ENCODE measurements around the gene ABHD8.
A peak's percentile ranks its signal among the peaks of the same experiment; 100 is the strongest.

ABHD8 gene

GRCh38 chr19:17337675-17338432 is 34.6 kb upstream of the ABHD8 start:
- Mint-ChIP-seq H3K9me3 (no peaks in the 10 kb centered on the region), H3K4me3 (peak overlapping the region; percentile 95), H3K36me3 (ENCODE audit: low read depth) (peaks cover 53% of the 10 kb centered on the region), H3K4me1 (ENCODE audit: low read depth) (peaks cover 43% of the 10 kb centered on the region), H3K27ac (peak overlapping the region; percentile 98), H3K27me3 (no peaks in the 10 kb centered on the region)
- DNase-seq, result no peak

- peaks cover 46% of the 10 kb centered on the region for H3K4me1 Mint-ChIP-seq (ENCODE audit: low read depth)
- H3K36me3 Mint-ChIP-seq (ENCODE audit: low read depth), result peaks cover 47% of the 10 kb centered on the region
- H3K4me3 Mint-ChIP-seq, result peak within 1 kb of the TSS; percentile 95
- H3K27me3 Mint-ChIP-seq, result no peaks in the 10 kb centered on the region
- DNase-seq, result peak; percentile 94
- H3K27ac Mint-ChIP-seq, result peak within 1 kb of the TSS; percentile 98
- no peaks in the 10 kb centered on the region for H3K9me3 Mint-ChIP-seq
These were observed 33.8 kb upstream of the ABHD8 start, which contains the start of gene GTPBP3 for GRCh38 chr19:17336872-17337674. TSS of gene GTPBP3 (plus strand) at chr19:17337553. CDS start at chr19:17337612, 59 bp downstream.

GRCh38 chr19:17335575-17335974 is 32.4 kb upstream of the ABHD8 start:
- DNase-seq, result no peak
- Mint-ChIP-seq H3K4me1 (ENCODE audit: low read depth) (peaks cover 46% of the 10 kb centered on the region), H3K36me3 (ENCODE audit: low read depth) (peaks cover 36% of the 10 kb centered on the region), H3K4me3 (peak overlapping the region; percentile 95), H3K9me3 (no peaks in the 10 kb centered on the region), H3K27me3 (no peaks in the 10 kb centered on the region), H3K27ac (no peak overlapping the region)

- peak within 1 kb of the TSS; percentile 95 for H3K4me3 Mint-ChIP-seq
- H3K27me3 Mint-ChIP-seq, result no peaks in the 10 kb centered on the region
- DNase-seq, result peak; percentile 97
- peaks cover 50% of the 10 kb centered on the region for H3K4me1 Mint-ChIP-seq (ENCODE audit: low read depth)
- no peaks in the 10 kb centered on the region for H3K9me3 Mint-ChIP-seq
- H3K27ac Mint-ChIP-seq, result peak within 1 kb of the TSS; percentile 84
- peaks cover 32% of the 10 kb centered on the region for H3K36me3 Mint-ChIP-seq (ENCODE audit: low read depth)
These were observed 31.5 kb upstream of the ABHD8 start, which contains the start of gene ANO8 for GRCh38 chr19:17334414-17335409. TSS of gene ANO8 (minus strand) at chr19:17334855. CDS start at chr19:17334670, 185 bp downstream.

- Mint-ChIP-seq H3K36me3 (ENCODE audit: low read depth) (peaks cover 24% of the 10 kb centered on the region), H3K27ac (peak overlapping the region; percentile 84), H3K4me1 (ENCODE audit: low read depth) (peaks cover 49% of the 10 kb centered on the region), H3K27me3 (no peaks in the 10 kb centered on the region), H3K9me3 (no peaks in the 10 kb centered on the region), H3K4me3 (peak overlapping the region; percentile 81)
- DNase-seq, result peak; percentile 81
These were observed 30.6 kb upstream of the ABHD8 start for GRCh38 chr19:17333611-17334413.

GRCh38 chr19:17332677-17333581 is 29.7 kb upstream of the ABHD8 start:
- no peaks in the 10 kb centered on the region for H3K9me3 Mint-ChIP-seq
- peak overlapping the region; percentile 38 for H3K4me3 Mint-ChIP-seq
- H3K27ac Mint-ChIP-seq, result no peak overlapping the region
- H3K36me3 Mint-ChIP-seq (ENCODE audit: low read depth), result peaks cover 15% of the 10 kb centered on the region
- no peak for DNase-seq
- H3K4me1 Mint-ChIP-seq (ENCODE audit: low read depth), result peaks cover 41% of the 10 kb centered on the region
- H3K27me3 Mint-ChIP-seq, result no peaks in the 10 kb centered on the region

GRCh38 chr19:17332360-17332676 is 29.1 kb upstream of the ABHD8 start:
- H3K27ac Mint-ChIP-seq, result no peak overlapping the region
- no peaks in the 10 kb centered on the region for H3K27me3 Mint-ChIP-seq
- peaks cover 9% of the 10 kb centered on the region for H3K36me3 Mint-ChIP-seq (ENCODE audit: low read depth)
- H3K4me3 Mint-ChIP-seq, result no peak overlapping the region
- peaks cover 42% of the 10 kb centered on the region for H3K4me1 Mint-ChIP-seq (ENCODE audit: low read depth)
- DNase-seq, result no peak
- no peaks in the 10 kb centered on the region for H3K9me3 Mint-ChIP-seq

- Mint-ChIP-seq H3K4me3 (no peak overlapping the region), H3K27ac (no peak overlapping the region)
These were observed 27.9 kb upstream of the ABHD8 start for GRCh38 chr19:17331045-17331558.

GRCh38 chr19:17330262-17331044 is 27.2 kb upstream of the ABHD8 start:
- H3K36me3 Mint-ChIP-seq (ENCODE audit: low read depth), result peaks cover 1% of the 10 kb centered on the region
- H3K27ac Mint-ChIP-seq, result no peak overlapping the region
- no peak for DNase-seq
- H3K4me1 Mint-ChIP-seq (ENCODE audit: low read depth), result peaks cover 31% of the 10 kb centered on the region
- no peaks in the 10 kb centered on the region for H3K27me3 Mint-ChIP-seq
- no peak overlapping the region for H3K4me3 Mint-ChIP-seq
- no peaks in the 10 kb centered on the region for H3K9me3 Mint-ChIP-seq

More at GRCh38 chr19:17331045-17331558, 27.9 kb upstream of the ABHD8 start:
- peaks cover 33% of the 10 kb centered on the region for H3K4me1 Mint-ChIP-seq (ENCODE audit: low read depth)
- no peak for DNase-seq
- no peaks in the 10 kb centered on the region for H3K9me3 Mint-ChIP-seq
- no peaks in the 10 kb centered on the region for H3K27me3 Mint-ChIP-seq
- H3K36me3 Mint-ChIP-seq (ENCODE audit: low read depth), result peaks cover 1% of the 10 kb centered on the region

- no peaks in the 10 kb centered on the region for H3K9me3 Mint-ChIP-seq
- no peaks in the 10 kb centered on the region for H3K27me3 Mint-ChIP-seq
- peaks cover 1% of the 10 kb centered on the region for H3K36me3 Mint-ChIP-seq (ENCODE audit: low read depth)
- H3K4me3 Mint-ChIP-seq, result no peak overlapping the region
- H3K27ac Mint-ChIP-seq, result no peak overlapping the region
- no peak for DNase-seq
- peaks cover 23% of the 10 kb centered on the region for H3K4me1 Mint-ChIP-seq (ENCODE audit: low read depth)
These were observed 26.4 kb upstream of the ABHD8 start for GRCh38 chr19:17329366-17330261.
